Iris pigment epithelial cell (primary cell): Measurements from ENCODE around the gene DPEP3.
A peak's percentile ranks its signal among the peaks of the same experiment; 100 is the strongest.
"Not testable (repeated sequence)": the region's sequence is repeated elsewhere in the genome, so short reads cannot be mapped to it uniquely, and the experiment has no call there.

Experiments
- DNase-seq: peaks from one replicate; pipeline ENCODE4 v3.0.0-alpha.2; 2011; ENCODE audit warnings: low read depth

DPEP3 gene

GRCh38 chr16:67944690-67945391 lies 35.5 kb downstream of the DPEP3 start:
- DNase-seq = no peak

DNA sequence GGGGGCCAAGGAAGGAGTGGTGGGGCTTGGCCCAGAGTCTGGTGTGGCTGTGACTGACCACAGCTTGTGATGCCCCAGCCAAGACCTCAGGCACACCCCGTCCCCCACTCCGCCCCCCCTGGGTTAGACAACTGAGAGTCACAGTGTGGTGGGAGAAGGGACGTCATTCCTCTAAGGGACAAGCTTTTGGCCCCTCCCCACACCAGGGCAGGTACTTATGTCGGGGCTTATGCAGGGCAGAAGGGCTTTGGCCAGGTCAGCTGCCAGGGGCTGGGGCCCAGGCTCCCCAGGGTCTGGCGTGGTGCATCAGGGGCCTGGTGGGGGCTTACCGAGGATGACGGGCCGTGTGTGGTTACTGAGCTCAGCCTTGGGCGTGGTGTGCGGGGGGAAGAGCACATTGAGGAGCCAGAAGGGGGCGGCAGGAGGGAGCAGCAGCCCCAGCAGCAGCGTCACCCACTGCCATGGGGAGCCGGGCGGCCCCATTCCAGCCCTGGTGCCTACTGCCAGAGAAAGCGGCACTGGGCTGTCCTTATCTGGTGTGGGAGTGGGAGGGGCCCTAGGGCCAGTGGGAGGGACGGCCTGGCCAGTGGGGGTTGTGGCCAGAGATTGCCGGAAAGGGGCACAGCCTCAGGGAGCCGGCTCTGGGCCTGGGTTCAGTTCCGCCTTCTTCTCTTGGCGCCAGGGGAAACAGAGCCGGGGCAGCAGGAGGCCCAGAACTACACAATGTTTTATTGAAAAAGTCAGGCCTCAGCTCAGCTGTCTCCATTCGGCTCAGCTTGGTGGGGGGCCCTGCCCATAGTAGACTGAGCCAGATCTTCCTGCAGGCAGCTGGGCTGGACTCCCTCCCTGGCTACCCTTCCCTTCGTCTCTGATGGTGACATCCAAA lies 36.4 kb downstream of the DPEP3 start, which contains the start of gene LCAT:
LCAT (minus strand) TSS at position 502 of the 886 bp plus-strand sequence; CDS start at position 483, 19 bp downstream.
- no peak for DNase-seq

DNA sequence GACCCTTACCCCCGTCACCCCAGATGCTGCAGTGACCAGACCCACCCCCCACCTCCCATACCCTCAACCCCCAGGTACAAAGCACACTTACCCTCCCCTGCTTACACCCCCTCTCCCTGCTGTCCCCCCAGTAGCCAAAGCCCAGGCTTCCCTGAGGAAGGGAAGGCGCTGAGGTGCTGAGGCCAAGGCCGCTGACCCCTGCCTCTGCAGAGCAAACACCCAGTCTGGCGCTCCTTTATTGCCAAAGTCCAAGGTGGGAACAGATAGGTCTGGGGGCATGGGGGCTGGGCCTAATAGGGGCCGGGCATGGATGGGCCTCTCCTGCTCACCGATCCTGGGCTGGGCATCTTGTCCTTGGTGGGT lies 37.1 kb downstream of the DPEP3 start:
- no peak for DNase-seq

GRCh38 chr16:67942510-67943255 lies 37.6 kb downstream of the DPEP3 start:
- no peak for DNase-seq

DNA sequence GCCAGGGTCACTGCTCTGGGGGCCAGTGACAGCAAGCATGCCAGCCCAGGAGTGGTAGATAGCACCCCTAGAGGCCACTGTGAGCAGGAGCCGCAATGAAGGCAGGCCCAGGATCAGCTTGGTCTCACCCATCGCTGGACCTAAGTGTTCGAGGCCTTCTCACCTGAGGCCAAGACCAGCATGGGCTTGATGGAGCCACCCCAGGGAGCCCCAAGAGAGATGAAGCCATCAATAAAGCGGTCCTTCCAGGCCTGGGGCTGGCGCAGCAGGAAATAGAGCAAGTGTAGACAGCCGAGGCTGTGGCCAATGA lies 38.1 kb downstream of the DPEP3 start:
- peak; percentile 41 for DNase-seq

DNA sequence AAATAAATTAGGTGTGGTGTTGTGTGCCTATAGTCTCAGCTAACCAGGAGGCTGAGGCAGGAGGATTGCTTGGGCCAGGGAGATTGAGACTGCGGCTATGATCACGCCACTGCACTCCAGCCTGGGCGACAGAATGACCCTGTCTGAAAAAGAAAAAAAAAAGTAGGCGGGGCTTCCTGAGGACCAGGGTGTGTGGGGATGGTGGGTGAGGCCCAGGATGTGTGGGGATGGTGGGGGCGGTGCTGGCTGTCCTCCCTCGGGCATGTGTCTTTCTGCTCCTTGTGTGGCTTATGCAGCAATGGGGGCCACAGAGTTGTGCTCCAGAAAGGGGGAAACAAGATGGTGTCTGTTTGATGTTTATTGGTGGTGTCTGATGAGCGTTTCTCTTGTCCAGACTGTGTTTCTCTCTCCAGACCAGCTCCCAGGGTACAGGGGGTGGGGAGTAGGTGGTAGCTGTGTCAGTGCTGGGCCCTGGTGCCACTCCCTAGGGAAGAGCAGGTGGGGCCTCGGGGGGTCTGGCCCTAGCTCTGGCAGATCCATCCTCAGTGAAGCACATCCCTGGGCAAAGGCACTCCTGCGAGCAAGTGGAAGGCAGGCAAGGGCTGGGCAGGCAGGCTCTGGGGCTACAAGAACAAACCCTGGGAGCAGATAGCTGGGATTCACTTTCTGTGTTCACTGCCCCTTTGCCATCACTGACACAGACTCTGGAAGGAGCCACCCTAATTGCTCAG lies 38.7 kb downstream of the DPEP3 start:
- DNase-seq = no peak

DNA sequence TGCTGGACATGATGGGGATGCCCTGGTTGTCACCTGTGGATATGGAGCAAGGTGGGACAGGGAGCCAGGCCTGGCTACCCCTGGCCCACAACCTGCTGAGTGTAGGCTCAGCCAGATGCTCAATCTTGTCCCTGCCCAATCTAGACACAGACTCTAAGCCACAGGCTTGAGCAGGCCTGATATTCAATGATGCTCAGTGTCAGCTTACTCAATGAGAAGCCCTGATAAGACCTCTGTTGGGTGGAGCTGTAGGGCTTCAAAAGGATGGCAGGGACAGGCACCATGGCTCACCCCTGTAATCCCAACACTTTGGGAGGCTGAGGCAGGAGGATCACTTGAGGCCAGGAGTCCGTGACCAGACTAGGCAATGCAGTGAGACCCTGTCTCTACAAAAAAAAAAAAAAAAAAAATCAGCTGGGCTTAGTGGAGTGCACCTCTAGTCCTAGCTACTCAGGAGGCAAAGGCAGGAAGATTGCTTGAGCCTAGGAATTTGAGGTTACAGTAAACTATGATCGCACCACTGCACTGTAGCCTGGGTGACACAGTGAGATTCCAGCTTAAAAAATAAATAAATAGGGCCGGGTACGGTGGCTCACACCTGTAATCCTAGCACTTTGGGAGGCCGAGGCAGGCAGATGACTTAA lies 39.7 kb downstream of the DPEP3 start:
- DNase-seq = no peak

- no peak for DNase-seq
Measured at GRCh38 chr16:67939507-67940445, 40.5 kb downstream of the DPEP3 start.

DNA sequence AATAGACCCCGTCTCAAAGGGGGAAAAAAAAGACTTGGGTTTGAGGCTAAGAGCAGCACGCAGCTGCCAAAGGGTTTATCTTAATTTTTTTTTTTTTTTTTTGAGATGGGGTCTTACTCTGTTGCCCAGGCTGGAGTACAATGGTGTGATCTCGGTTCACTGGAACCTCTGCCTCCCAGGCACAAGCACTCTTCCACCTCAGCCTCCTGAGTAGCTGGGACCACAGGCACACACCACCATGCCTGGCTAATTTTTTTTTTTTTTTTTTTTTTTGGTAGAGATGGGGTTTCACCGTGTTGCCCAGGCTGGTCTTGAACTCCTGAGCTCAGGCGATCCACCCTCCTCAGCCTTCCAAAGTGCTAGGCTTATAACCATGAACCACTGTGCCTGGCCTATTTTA lies 42.6 kb downstream of the DPEP3 start:
- DNase-seq = not testable (repeated sequence)

DNA sequence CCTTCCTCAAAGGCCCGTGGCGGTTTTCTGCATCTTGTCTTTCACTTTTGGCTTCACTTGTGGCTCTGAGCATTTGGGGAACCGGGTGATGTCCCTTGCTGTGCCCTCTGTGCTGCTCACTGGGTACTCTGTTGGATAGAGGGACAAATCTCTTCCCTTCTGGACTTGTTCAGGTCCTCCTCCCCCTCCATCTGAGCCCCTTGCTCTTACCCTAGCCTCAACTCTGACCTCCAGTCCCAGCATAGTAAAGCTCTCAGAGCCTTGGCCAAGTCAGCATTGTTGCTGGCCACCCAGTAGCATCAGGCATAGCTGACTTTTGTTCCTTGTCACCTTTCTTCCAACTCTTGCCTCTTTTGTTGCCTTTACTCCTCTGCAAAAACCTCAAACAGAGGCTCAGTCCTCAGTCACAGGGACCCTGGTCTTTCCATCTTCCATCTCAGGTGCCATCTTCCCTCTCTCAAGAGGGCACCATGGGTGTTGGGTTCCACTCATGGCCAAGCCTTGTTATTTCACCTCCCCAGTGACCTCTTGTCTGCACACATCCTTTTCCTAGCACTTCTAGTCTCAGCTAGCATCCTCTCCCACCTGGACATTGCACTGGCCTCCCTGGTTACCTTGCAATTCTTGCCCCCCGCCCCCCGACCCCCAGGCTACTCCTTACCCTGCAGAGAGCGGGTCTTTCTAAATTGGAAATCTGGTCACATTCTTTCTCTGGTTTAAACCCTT lies 43.3 kb downstream of the DPEP3 start:
- DNase-seq = no peak

- peak; percentile 82 for DNase-seq
Measured at GRCh38 chr16:67936124-67936879, 44.0 kb downstream of the DPEP3 start, which contains the start of gene PSMB10. Gene PSMB10 (minus strand): TSS chr16:67936850. CDS start chr16:67936749, 101 bp downstream.

DNA sequence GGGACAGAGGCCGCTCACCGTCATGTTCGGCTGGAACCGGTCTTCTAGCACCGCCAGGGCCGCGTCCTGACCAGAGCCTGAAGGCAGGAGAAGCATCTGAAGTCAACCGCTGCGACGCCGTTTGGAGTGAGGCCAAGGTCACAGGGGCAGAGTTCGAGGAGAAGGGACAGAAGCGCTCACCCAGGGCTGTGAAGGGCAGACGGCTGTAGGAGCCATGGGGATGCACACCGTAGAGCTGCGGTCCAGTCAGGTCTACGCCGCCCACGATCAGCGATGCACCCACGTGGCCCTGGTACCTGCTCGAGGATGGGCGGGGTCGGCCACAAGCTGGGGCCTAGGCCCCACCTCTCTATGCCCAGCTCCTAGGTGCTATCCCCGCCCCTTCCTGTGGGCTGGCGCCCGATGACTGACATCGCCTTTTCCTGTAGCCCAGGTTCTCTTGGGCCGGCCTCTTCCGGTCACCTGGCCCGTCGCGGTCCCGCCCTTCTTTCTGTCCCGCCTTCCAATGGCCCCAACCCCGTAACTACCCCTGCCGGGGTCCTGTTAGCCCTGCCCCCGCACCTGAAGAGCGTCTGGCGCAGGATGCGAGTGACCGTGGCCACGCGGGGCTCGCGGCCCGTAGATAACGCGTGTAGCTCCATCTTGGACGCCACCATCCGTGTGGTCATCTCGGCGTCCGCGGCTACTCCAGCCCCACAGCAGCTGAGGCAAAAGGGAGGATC lies 44.7 kb downstream of the DPEP3 start:
- DNase-seq = peak; percentile 94

DNA sequence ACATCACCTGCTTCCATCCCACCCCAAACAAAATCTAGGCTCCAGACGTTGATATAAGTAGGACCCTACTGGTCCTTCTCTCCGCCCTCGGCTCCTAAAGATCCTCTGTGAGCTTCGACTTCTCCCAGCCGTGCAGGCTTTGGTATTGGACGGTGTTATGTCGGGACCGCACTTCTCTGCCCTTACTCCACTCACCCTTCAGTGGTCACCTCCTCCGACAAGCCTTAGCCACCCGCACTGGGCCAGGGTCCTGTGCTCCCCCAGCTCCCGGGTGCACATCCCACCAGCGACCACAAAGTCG lies 45.2 kb downstream of the DPEP3 start:
- no peak for DNase-seq

DNA sequence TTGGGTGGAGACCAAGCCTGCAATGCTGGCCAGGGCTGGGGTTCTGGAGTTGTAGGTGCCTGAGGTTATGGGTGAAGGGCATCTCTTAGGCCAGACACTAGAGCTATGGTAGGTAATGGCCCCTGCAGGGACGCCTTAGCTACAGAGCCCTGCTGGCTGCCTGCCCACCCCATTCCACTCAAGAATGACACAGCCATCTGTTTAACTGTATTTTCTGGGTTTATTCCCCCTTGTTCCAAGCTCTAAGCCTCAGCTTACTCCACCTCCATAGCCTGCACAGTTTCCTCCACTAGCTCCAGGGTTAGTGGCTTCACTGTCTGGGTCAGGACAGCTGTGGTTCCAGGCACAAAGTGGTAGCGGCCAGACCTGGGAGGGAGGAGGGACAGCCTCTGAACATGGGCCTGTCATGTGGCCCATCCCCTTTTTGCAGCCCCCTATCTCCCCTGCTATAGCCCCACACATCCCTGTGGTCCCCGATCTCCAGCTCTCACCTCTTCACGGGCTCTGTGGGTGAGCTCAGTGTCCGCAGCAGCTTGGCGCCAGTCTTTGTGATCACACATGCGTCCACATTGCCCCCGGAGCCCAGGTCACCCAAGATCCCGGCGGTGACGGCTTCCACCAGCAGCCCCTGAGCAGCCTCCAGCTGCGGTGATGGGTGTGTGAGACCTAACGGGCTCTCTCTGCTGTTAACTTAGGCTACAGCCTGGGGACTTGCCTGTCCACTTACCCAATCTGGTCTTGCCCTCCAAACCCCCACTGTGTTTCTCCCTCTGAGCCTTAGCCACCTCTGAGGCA lies 45.8 kb downstream of the DPEP3 start:
- no peak for DNase-seq

DNA sequence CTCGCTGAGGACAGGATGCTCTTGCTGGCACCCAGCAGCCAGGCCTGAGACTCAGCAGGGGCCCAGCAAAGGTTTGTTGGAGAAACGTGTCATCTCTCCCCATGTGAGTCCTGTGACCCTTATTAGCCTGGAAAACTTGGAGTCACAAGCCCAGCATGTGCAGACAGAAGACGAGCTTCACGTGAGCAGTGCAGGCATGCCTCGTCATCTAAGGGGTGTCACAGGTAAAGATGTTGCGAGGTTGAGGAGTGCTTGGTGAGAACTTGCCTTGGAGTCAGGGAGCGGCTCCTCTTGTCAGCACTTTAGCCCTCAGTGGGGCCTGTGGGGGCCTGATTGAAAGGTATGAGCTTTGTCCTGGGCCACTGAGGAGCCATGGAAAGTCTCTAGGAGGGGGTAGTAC lies 46.5 kb downstream of the DPEP3 start:
- DNase-seq = no peak

DNA sequence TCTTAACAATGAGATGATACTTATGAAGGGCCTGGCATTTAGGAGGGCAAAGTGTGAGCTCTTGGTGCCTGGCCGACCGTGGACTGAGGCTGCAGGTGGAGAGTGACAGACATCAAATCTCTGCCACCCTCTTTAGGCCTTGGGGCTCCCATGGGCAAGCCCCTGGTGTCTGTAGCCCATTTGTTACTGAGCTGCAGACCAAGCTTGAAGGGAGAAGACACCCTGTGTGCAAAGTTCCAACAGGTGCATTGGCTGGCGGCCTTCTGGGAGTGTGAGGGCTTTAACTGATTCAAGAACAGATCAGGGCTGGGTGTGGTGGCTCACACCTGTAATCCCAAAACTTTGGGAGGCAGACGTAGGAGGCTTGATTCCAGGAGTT lies 47.8 kb downstream of the DPEP3 start:
- no peak for DNase-seq

DNA sequence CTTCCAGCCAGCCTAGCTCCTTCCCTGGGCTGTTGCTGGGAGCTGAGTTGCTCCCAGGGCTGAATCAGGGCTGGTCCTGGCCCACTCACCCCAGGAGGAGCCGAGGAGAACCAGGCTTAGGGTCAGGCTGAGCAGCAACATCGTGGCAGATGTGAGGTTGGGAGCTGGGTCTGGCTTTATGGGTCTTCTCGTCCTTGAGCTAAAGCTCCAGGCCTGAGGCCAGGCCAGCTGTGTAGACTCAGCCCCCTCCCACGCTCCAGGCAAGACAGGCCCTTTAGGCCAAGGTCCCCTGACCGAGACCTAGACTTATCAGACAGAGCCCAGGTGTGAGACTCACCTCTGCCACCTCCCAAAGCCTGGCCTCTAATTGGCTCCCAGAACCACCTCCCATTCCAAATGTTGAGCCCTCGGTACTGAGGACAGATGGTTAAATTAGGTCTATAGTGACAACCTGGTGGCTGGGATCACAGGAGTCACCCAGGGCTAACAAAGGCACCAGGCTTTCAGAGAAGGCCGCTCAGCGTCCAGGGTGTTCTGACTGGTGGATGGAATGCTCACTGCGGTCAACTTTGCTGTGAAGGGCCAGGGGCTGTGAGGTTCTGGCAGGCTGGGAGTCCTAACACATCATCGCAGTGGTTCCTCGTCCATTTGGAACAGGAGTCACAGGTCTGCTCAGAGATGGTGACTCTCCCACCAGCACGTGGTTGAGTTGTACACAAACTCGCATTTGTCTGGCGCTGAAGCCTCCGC lies 48.4 kb downstream of the DPEP3 start, which contains the start of gene CTRL:
CTRL (minus strand) TSS at position 151 of the 750 bp plus-strand sequence; CDS start at position 141, 10 bp downstream.
- DNase-seq = no peak
